COLO668 (cell line): Measurements from ENCODE around the gene BHLHE23.
A peak's percentile ranks its signal among the peaks of the same experiment; 100 is the strongest.
"Not testable (repeated sequence)": the region's sequence is repeated elsewhere in the genome, so short reads cannot be mapped to it uniquely, and the experiment has no call there.

ENCODE experiments used
- DNase-seq: peaks from one replicate; lab custom pipeline; 2025; ENCODE audit not compliant: unreplicated experiment; lab: John Stamatoyannopoulos, UW

BHLHE23 gene

GRCh38 chr20:63043348-63044203 lies 36.8 kb upstream of the BHLHE23 start:
- DNase-seq = no peak

GRCh38 chr20:63042448-63043071 lies 35.8 kb upstream of the BHLHE23 start:
- no peak for DNase-seq

- no peak for DNase-seq
Measured at GRCh38 chr20:63041776-63042175, 35.0 kb upstream of the BHLHE23 start.

GRCh38 chr20:63037669-63038268 lies 31.0 kb upstream of the BHLHE23 start:
- no peak for DNase-seq

- no peak for DNase-seq
Measured at GRCh38 chr20:63036291-63036690, 29.5 kb upstream of the BHLHE23 start.

GRCh38 chr20:63035603-63036185 lies 28.9 kb upstream of the BHLHE23 start:
- DNase-seq = no peak

GRCh38 chr20:63034710-63035602 lies 28.2 kb upstream of the BHLHE23 start:
- DNase-seq = not testable (repeated sequence)

GRCh38 chr20:63033794-63034709 lies 27.3 kb upstream of the BHLHE23 start:
- DNase-seq = no peak

- DNase-seq = no peak
Measured at GRCh38 chr20:63032861-63033793, 26.4 kb upstream of the BHLHE23 start.

- DNase-seq = no peak
Measured at GRCh38 chr20:63032026-63032800, 25.4 kb upstream of the BHLHE23 start.

GRCh38 chr20:63031251-63032014 lies 24.7 kb upstream of the BHLHE23 start:
- DNase-seq = no peak

GRCh38 chr20:63029358-63030121 lies 22.8 kb upstream of the BHLHE23 start:
- peak; percentile 73 for DNase-seq

- DNase-seq = no peak
Measured at GRCh38 chr20:63028461-63028921, 21.7 kb upstream of the BHLHE23 start.

- DNase-seq = peak; percentile 45
Measured at GRCh38 chr20:63027922-63028389, 21.2 kb upstream of the BHLHE23 start.

GRCh38 chr20:63027221-63027921 lies 20.6 kb upstream of the BHLHE23 start:
- no peak for DNase-seq
